Measurements from ENCODE around the gene SERP1.

GRCh38 chr3:150521463-150521862, 24.8 kb downstream of the SERP1 start:
- TF ChIP-seq CTCF (IDR thresholded peaks at IDR 0.05; ENCODE audit: poor library complexity) (no peak), EZH2 (IDR thresholded peaks at IDR 0.05; ENCODE audit: borderline replicate concordance) (no peak), EZH2phosphoT487 (IDR thresholded peaks at IDR 0.05; ENCODE audit: low read depth, severe bottlenecking, unreplicated experiment) (no peak)

All from hepatocyte (in vitro differentiated cells).